Lung (tissue), 12 donors: ENCODE measurements around the gene AP2A2. TPM values are rescaled to one million over a fixed set of nuclear protein-coding genes. Genes with fewer than 3 reads are reported as not detected.

Experiments used
- ATAC-seq: fragments of 200-7000 bp; cut with Tn5 transposase; one replicate; pipeline ENCODE4 v1.9.1; 2020; ENCODE audit warnings: moderate number of reproducible peaks; ENCODE audit not compliant: insufficient read depth, low FRiP score
- DNase-seq, 3 donors: peaks; one replicate each; pipeline ENCODE4 v3.0.0-alpha.2; 2013 to 2017
- H3K27ac ChIP-seq, 2 donors: one replicate each; pipeline ENCODE4 v1.5.1; 2013; ENCODE audit warnings: mild to moderate bottlenecking in 2 of 2, moderate library complexity in 2 of 2, control low read depth in 1 of 2, inconsistent platforms in 1 of 2, low read depth in 1 of 2, low read length in 1 of 2
- H3K27me3 ChIP-seq, 3 donors: one replicate each; pipeline ENCODE4 v1.5.1; 2013; ENCODE audit warnings: low read length in 2 of 3; ENCODE audit not compliant: control insufficient read depth in 3 of 3, insufficient read depth in 3 of 3
- H3K36me3 ChIP-seq, 4 donors: one replicate each; pipeline ENCODE4 v1.5.1; 2013; ENCODE audit warnings: low read length in 4 of 4, mild to moderate bottlenecking in 1 of 4, moderate library complexity in 1 of 4; ENCODE audit not compliant: control insufficient read depth in 4 of 4, insufficient read depth in 4 of 4
- H3K4me1 ChIP-seq, 5 donors: one replicate each; pipeline ENCODE4 v1.5.1; 2013; ENCODE audit warnings: low read length in 5 of 5, mild to moderate bottlenecking in 2 of 5, moderate library complexity in 1 of 5; ENCODE audit not compliant: control insufficient read depth in 5 of 5, insufficient read depth in 5 of 5
- H3K4me3 ChIP-seq: one replicate; pipeline ENCODE4 v1.5.1; 2013; ENCODE audit warnings: mild to moderate bottlenecking, control low read depth, moderate library complexity
- H3K9ac ChIP-seq, 2 donors: one replicate each; pipeline ENCODE4 v1.5.1; 2013; ENCODE audit warnings: low read length in 2 of 2, control low read depth in 1 of 2; ENCODE audit not compliant: insufficient read depth in 1 of 2
- H3K9me3 ChIP-seq, 4 donors: one replicate each; pipeline ENCODE4 v1.5.1; 2013; ENCODE audit warnings: low read length in 3 of 4, mild to moderate bottlenecking in 1 of 4, moderate library complexity in 1 of 4; ENCODE audit not compliant: control insufficient read depth in 4 of 4, insufficient read depth in 3 of 4
- WGBS, 2 donors: extraction: QIAGEN DNeasy Blood & Tissue Kit; methylation state at CpG; one replicate each; pipeline ENCODE4 v1.1.7; 2013; 5-methylcytosine and 5-hydroxymethylcytosine counted together
- polyA plus RNA-seq, 2 donors: library from polyadenylated mRNA; stranded (reverse); fragments of 200-250 nt; gene quantifications; one replicate each; pipeline ENCODE4 v1.2.1, GENCODE V29; 2013
- total RNA-seq, 2 donors: library from RNA; depleted of rRNA in 1 of 2; stranded (reverse); fragments of >200 nt in 1 of 2; gene quantifications; one replicate each; pipeline ENCODE4 v1.2.1, GENCODE V29; 2014 to 2021
- TF ChIP-seq, protein P1 (sequence below): IDR thresholded peaks from 2 replicates; pipeline ENCODE4 v1.5.1; 2012; ENCODE audit warnings: mild to moderate bottlenecking; ENCODE audit errors: control extremely low read depth, extremely low read depth
- donor health status: control.
- donor health status: control.
- donor health status: Bipolar disorder and iron deficiency.
- donor health status: healthy.
- donor health status: DM: yes; HTN: yes; CAD: no.

AP2A2 gene
- total and polyA plus RNA-seq, 4 donors: 33.8 to 93.2 (median 54.4) TPM

GRCh38 chr11:1017269-1018005 is 91.8 kb downstream of the AP2A2 start:
- WGBS, 2 donors: 85 to 86% methylated on average over 12 of the region's 12 CpGs
- TF ChIP-seq, protein P1, sequence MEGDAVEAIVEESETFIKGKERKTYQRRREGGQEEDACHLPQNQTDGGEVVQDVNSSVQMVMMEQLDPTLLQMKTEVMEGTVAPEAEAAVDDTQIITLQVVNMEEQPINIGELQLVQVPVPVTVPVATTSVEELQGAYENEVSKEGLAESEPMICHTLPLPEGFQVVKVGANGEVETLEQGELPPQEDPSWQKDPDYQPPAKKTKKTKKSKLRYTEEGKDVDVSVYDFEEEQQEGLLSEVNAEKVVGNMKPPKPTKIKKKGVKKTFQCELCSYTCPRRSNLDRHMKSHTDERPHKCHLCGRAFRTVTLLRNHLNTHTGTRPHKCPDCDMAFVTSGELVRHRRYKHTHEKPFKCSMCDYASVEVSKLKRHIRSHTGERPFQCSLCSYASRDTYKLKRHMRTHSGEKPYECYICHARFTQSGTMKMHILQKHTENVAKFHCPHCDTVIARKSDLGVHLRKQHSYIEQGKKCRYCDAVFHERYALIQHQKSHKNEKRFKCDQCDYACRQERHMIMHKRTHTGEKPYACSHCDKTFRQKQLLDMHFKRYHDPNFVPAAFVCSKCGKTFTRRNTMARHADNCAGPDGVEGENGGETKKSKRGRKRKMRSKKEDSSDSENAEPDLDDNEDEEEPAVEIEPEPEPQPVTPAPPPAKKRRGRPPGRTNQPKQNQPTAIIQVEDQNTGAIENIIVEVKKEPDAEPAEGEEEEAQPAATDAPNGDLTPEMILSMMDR: no peak
- DNase-seq (no peak), ATAC-seq (no peak)
- Histone ChIP-seq H3K27ac (no peak overlapping the region), H3K4me3 (no peak overlapping the region), H3K27me3 (no peaks in the 10 kb centered on the region), H3K4me1 (no peaks in the 10 kb centered on the region), H3K9ac (no peak overlapping the region), H3K9me3 (no peaks in the 10 kb centered on the region), H3K36me3 (peaks cover 0 to 10% (median 0%) of the 10 kb centered on the region in 4 donors)

DNA sequence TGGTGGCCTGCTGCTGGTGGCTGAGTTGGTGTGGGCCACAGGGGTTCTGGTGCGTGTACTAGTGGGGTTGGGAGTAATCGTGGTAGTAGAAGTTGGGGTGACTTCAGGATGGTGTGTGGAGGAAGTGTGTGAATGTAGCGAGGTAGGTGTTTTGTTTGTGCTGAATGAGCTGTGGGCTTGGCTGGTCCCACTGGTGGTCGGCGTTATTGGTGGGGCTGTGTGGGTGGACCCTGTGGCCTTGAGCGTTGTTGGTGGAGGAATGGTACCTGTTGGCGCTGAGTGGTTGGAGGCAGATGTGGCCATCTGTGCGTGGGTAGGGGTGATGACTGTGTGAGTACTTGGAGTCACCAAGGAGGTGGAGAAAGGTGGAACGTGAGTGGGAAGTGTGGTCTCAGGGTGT is 92.4 kb downstream of the AP2A2 start:
- Histone ChIP-seq H3K9me3 (no peaks in the 10 kb centered on the region), H3K9ac (no peak overlapping the region), H3K4me1 (no peaks in the 10 kb centered on the region), H3K4me3 (no peak overlapping the region), H3K36me3 (peaks cover 0 to 7% (median 0%) of the 10 kb centered on the region in 4 donors), H3K27me3 (no peaks in the 10 kb centered on the region), H3K27ac (no peak overlapping the region)
- WGBS, 2 donors: 88 to 93% methylated on average over 9 of the region's 9 CpGs
- TF ChIP-seq, protein P1: no peak
- ATAC-seq (no peak), DNase-seq (no peak)

DNA sequence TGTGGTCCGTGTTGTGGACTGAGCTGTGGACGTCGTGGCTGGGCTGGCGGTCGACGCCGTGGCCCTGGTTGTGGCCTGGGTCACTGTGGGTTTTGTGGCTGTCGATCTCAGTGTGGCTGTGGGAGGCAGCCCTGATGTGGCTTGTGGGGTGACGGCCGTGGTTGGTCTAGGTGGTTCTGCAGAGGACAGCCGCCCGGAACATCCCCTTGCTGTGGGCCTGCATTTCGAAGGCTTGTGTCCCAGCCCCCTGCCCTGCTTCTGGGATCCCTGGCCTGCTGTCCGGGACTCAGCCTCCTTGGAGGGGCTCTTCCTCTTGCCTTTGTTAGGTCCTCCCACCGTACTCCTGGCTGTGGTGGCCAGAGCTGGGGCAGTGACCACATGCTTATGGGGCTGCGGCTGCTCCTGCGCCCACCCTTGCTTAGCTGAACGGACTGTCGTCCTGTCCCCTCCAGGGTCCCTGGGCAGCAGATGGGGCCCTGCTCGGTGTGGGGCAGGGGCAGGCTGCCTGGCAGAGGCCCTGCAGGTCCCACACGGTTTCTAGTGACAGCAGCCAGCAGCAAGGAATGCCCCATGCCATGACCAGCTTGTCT is 93.7 kb downstream of the AP2A2 start:
- Histone ChIP-seq H3K9me3 (no peaks in the 10 kb centered on the region), H3K36me3 (peaks cover 0 to 8% (median 0%) of the 10 kb centered on the region in 4 donors), H3K27ac (no peak overlapping the region), H3K27me3 (no peaks in the 10 kb centered on the region), H3K4me3 (no peak overlapping the region), H3K9ac (no peak overlapping the region), H3K4me1 (no peaks in the 10 kb centered on the region)
- no peak for ATAC-seq
- TF ChIP-seq, protein P1: no peak
- WGBS, 2 donors: 84 to 86% methylated on average over 16 to 21 of the region's 21 CpGs
- no peak for DNase-seq
